Trophoblast cell (in vitro differentiated cells and primary cell): ENCODE data around the gene SLC16A14.
A peak's percentile ranks its signal among the peaks of the same experiment; 100 is the strongest.

Experiments used
- DNase-seq, 2 donors: peaks; one replicate each; pipeline ENCODE4 v3.0.0-alpha.2; 2016
- H2AFZ ChIP-seq: 2 replicates; pipeline ENCODE4 v1.6.1; 2013; ENCODE audit warnings: low read length, moderate library complexity, mild to moderate bottlenecking; ENCODE audit not compliant: insufficient read depth, poor library complexity
- H2AK5ac ChIP-seq: 2 replicates; pipeline ENCODE4 v1.6.1; 2013; ENCODE audit warnings: mild to moderate bottlenecking, low read length
- H2BK120ac ChIP-seq: 2 replicates; pipeline ENCODE4 v1.6.1; 2013; ENCODE audit warnings: low read length, mild to moderate bottlenecking, moderate library complexity; ENCODE audit not compliant: insufficient read depth, poor library complexity
- H2BK12ac ChIP-seq: 2 replicates; pipeline ENCODE4 v1.6.1; 2013; ENCODE audit warnings: mild to moderate bottlenecking, low read length, moderate library complexity
- H2BK5ac ChIP-seq: 2 replicates; pipeline ENCODE4 v1.6.1; 2013; ENCODE audit warnings: low read length, low read depth, moderate library complexity, mild to moderate bottlenecking; ENCODE audit not compliant: poor library complexity
- H3K14ac ChIP-seq: 2 replicates; pipeline ENCODE4 v1.6.1; 2013; ENCODE audit warnings: mild to moderate bottlenecking, low read length
- H3K18ac ChIP-seq: 2 replicates; pipeline ENCODE4 v1.6.1; 2013; ENCODE audit warnings: mild to moderate bottlenecking, low read length
- H3K23ac ChIP-seq: 2 replicates; pipeline ENCODE4 v1.6.1; 2013; ENCODE audit warnings: low read length
- H3K27ac ChIP-seq: 2 replicates; pipeline ENCODE4 v1.5.1; 2013; ENCODE audit warnings: low read depth, mild to moderate bottlenecking, inconsistent platforms, low read length, moderate library complexity
- H3K27me3 ChIP-seq: 2 replicates; pipeline ENCODE4 v1.6.1; 2013; ENCODE audit warnings: inconsistent platforms, mild to moderate bottlenecking, low read length, moderate library complexity; ENCODE audit not compliant: insufficient read depth
- H3K36me3 ChIP-seq, 2 experiments: 1 replicate in 1 of 2; 2 replicates in 1 of 2; pipeline ENCODE4 v1.6.1; 2013; ENCODE audit warnings: low read length in 2 of 2, mild to moderate bottlenecking in 2 of 2, moderate library complexity in 1 of 2; ENCODE audit not compliant: insufficient read depth in 2 of 2, control insufficient read depth in 1 of 2
- H3K4ac ChIP-seq: 2 replicates; pipeline ENCODE4 v1.6.1; 2013; ENCODE audit warnings: low read depth, mild to moderate bottlenecking, low read length, moderate library complexity
- H3K4me1 ChIP-seq, 2 experiments: 1 replicate in 1 of 2; 2 replicates in 1 of 2; pipeline ENCODE4 v1.6.1; 2013; ENCODE audit warnings: low read length in 2 of 2, mild to moderate bottlenecking in 2 of 2, moderate library complexity in 1 of 2; ENCODE audit not compliant: insufficient read depth in 2 of 2, control insufficient read depth in 1 of 2
- H3K4me2 ChIP-seq: 2 replicates; pipeline ENCODE4 v1.6.1; 2013; ENCODE audit warnings: inconsistent platforms, mild to moderate bottlenecking, low read length, moderate library complexity
- H3K4me3 ChIP-seq: 2 replicates; pipeline ENCODE4 v1.5.1; 2013; ENCODE audit warnings: mild to moderate bottlenecking, low read depth, low read length, inconsistent platforms
- H3K79me1 ChIP-seq: one replicate; pipeline ENCODE4 v1.6.1; 2013; ENCODE audit warnings: low read length
- H3K79me2 ChIP-seq: 2 replicates; pipeline ENCODE4 v1.6.1; 2013; ENCODE audit warnings: low read length, mild to moderate bottlenecking; ENCODE audit not compliant: control insufficient read depth, insufficient read depth, poor library complexity
- H3K9ac ChIP-seq: 2 replicates; pipeline ENCODE4 v1.6.1; 2013; ENCODE audit warnings: mild to moderate bottlenecking, low read length
- H3K9me3 ChIP-seq: 2 replicates; pipeline ENCODE4 v1.6.1; 2013; ENCODE audit warnings: low read depth, mild to moderate bottlenecking, control low read depth, inconsistent platforms, low read length; ENCODE audit not compliant: insufficient read depth
- H4K12ac ChIP-seq: 2 replicates; pipeline ENCODE4 v1.6.1; 2013; ENCODE audit warnings: low read depth, mild to moderate bottlenecking, low read length, moderate library complexity
- H4K8ac ChIP-seq: 2 replicates; pipeline ENCODE4 v1.6.1; 2013; ENCODE audit warnings: low read depth, mild to moderate bottlenecking, low read length, moderate library complexity
- H4K91ac ChIP-seq: one replicate; pipeline ENCODE4 v1.6.1; 2013; ENCODE audit warnings: low read depth, mild to moderate bottlenecking, low read length, moderate library complexity
- WGBS: extraction: QIAGEN DNeasy Blood & Tissue Kit; methylation state at CpG from one replicate; pipeline ENCODE4 v1.1.7; 2013; ENCODE audit warnings: missing lambda C conversion rate; ENCODE audit not compliant: insufficient read length, insufficient coverage; ENCODE audit errors: extremely low coverage; 5-methylcytosine and 5-hydroxymethylcytosine counted together

Gene SLC16A14

GRCh38 chr2:230018153-230018552 is 50.6 kb downstream of the SLC16A14 start:
- DNase-seq: peak; percentile 19 to 80
- H3K27ac ChIP-seq: no peak overlapping the region
- H4K8ac ChIP-seq: no peak overlapping the region
- H3K79me2 ChIP-seq: no peaks in the 10 kb centered on the region
- H3K4me2 ChIP-seq: no peak overlapping the region
- no peaks in the 10 kb centered on the region for H3K36me3 ChIP-seq
- no peak overlapping the region for H3K9ac ChIP-seq
- no peak overlapping the region for H3K14ac ChIP-seq
- no CpG with 5 or more reads among the region's 4 CpGs for WGBS
- no peak overlapping the region for H2AK5ac ChIP-seq
- no peak overlapping the region for H3K4me3 ChIP-seq
- H3K9me3 ChIP-seq: no peaks in the 10 kb centered on the region
- no peak overlapping the region for H2BK5ac ChIP-seq
- H3K4ac ChIP-seq: no peak overlapping the region
- H2BK120ac ChIP-seq: no peak overlapping the region
- H2BK12ac ChIP-seq: no peak overlapping the region
- no peak overlapping the region for H4K91ac ChIP-seq
- no peak overlapping the region for H3K23ac ChIP-seq
- no peak overlapping the region for H3K18ac ChIP-seq
- H3K79me1 ChIP-seq: no peaks in the 10 kb centered on the region
- no peak overlapping the region for H4K12ac ChIP-seq
- H3K27me3 ChIP-seq: no peaks in the 10 kb centered on the region
- H3K4me1 ChIP-seq: no peaks in the 10 kb centered on the region
- H2AFZ ChIP-seq: no peak overlapping the region

GRCh38 chr2:230016844-230017243 is 51.9 kb downstream of the SLC16A14 start:
- H2AFZ ChIP-seq: no peak overlapping the region
- no peak overlapping the region for H2BK5ac ChIP-seq
- H4K91ac ChIP-seq: no peak overlapping the region
- no peak overlapping the region for H4K8ac ChIP-seq
- H3K9me3 ChIP-seq: no peaks in the 10 kb centered on the region
- no peaks in the 10 kb centered on the region for H3K79me1 ChIP-seq
- DNase-seq: peak; percentile 33 to 56
- H3K14ac ChIP-seq: no peak overlapping the region
- H2BK12ac ChIP-seq: no peak overlapping the region
- no peak overlapping the region for H3K4me2 ChIP-seq
- H3K18ac ChIP-seq: no peak overlapping the region
- H3K27me3 ChIP-seq: no peaks in the 10 kb centered on the region
- no peaks in the 10 kb centered on the region for H3K36me3 ChIP-seq
- H3K4me3 ChIP-seq: no peak overlapping the region
- H3K4ac ChIP-seq: no peak overlapping the region
- H2BK120ac ChIP-seq: no peak overlapping the region
- no peak overlapping the region for H4K12ac ChIP-seq
- H2AK5ac ChIP-seq: no peak overlapping the region
- H3K23ac ChIP-seq: no peak overlapping the region
- H3K9ac ChIP-seq: no peak overlapping the region
- H3K79me2 ChIP-seq: no peaks in the 10 kb centered on the region
- no peaks in the 10 kb centered on the region for H3K4me1 ChIP-seq
- no peak overlapping the region for H3K27ac ChIP-seq

GRCh38 chr2:230012267-230012884 is 56.3 kb downstream of the SLC16A14 start:
- Histone ChIP-seq H4K12ac (no peak overlapping the region), H2AK5ac (no peak overlapping the region), H3K4me2 (no peak overlapping the region), H2BK120ac (no peak overlapping the region), H4K91ac (no peak overlapping the region), H3K9ac (no peak overlapping the region), H4K8ac (no peak overlapping the region), H2BK12ac (no peak overlapping the region), H3K27ac (no peak overlapping the region), H3K4me3 (no peak overlapping the region), H3K23ac (no peak overlapping the region), H3K4ac (no peak overlapping the region), H3K18ac (no peak overlapping the region), H2BK5ac (no peak overlapping the region), H3K79me1 (no peaks in the 10 kb centered on the region), H3K27me3 (no peaks in the 10 kb centered on the region), H3K36me3 (no peaks in the 10 kb centered on the region), H3K4me1 (no peaks in the 10 kb centered on the region), H3K14ac (no peak overlapping the region), H2AFZ (no peak overlapping the region), H3K79me2 (no peaks in the 10 kb centered on the region), H3K9me3 (no peaks in the 10 kb centered on the region)
- WGBS: no CpG with 5 or more reads among the region's 10 CpGs
- no peak for DNase-seq

GRCh38 chr2:230011617-230012016 is 57.1 kb downstream of the SLC16A14 start:
- H2BK120ac ChIP-seq: no peak overlapping the region
- H3K27ac ChIP-seq: no peak overlapping the region

More at GRCh38 chr2:230011617-230012016, 57.1 kb downstream of the SLC16A14 start:
- Histone ChIP-seq H4K91ac (no peak overlapping the region), H3K4ac (no peak overlapping the region), H3K4me1 (no peaks in the 10 kb centered on the region), H3K23ac (no peak overlapping the region), H2BK5ac (no peak overlapping the region), H3K79me2 (no peaks in the 10 kb centered on the region), H2AFZ (no peak overlapping the region), H3K9ac (no peak overlapping the region), H3K9me3 (no peaks in the 10 kb centered on the region), H2AK5ac (no peak overlapping the region), H3K27me3 (no peaks in the 10 kb centered on the region), H4K8ac (no peak overlapping the region), H4K12ac (no peak overlapping the region), H3K4me2 (no peak overlapping the region), H3K36me3 (no peaks in the 10 kb centered on the region), H3K18ac (no peak overlapping the region), H3K14ac (no peak overlapping the region), H3K79me1 (no peaks in the 10 kb centered on the region), H2BK12ac (no peak overlapping the region), H3K4me3 (no peak overlapping the region)
- WGBS: no CpG with 5 or more reads among the region's 1 CpG
- peak in 1 of 2 donors; percentile 30 for DNase-seq
